ENCODE measurements around the gene NCAPD2. TPM values are rescaled to one million over a fixed set of nuclear protein-coding genes. Genes with fewer than 3 reads are reported as not detected.
"Not testable (repeated sequence)": the region's sequence is repeated elsewhere in the genome, so short reads cannot be mapped to it uniquely, and the experiment has no call there.

NCAPD2 gene
- total and polyA plus RNA-seq, 7 donors, result 9.0 to 89.5 (median 13.3) TPM

DNA sequence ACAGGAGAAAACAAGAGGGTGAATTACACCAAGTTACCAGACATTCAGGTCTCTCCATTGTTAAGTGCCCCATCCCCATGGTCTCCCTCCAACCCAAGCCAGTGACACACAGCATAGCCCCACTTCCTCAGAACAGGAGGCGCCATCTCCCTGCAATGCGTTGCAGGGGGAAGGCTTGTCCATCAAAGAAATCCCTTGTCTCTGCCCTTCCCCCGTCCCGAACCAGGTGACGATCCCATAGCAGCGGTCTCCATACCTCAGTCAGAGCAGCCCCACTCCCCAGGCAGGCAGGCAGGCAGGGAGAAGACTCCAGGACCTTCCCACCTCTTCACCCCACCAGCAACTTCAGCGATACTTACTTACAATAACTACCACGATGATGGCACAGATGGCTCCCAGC lies 29.4 kb upstream of the NCAPD2 start:
- peak overlapping the region in 3 of 4 donors; percentile 25 to 49 (median 36) for H3K27ac ChIP-seq
- no peak overlapping the region for H3K4me3 ChIP-seq
- TF ChIP-seq EP300 (IDR thresholded peaks at IDR 0.05) (no peak), POLR2AphosphoS5 (IDR thresholded peaks at IDR 0.05) (no peak), POLR2A (IDR thresholded peaks at IDR 0.05) (no peak)
- TF ChIP-seq, protein P1, sequence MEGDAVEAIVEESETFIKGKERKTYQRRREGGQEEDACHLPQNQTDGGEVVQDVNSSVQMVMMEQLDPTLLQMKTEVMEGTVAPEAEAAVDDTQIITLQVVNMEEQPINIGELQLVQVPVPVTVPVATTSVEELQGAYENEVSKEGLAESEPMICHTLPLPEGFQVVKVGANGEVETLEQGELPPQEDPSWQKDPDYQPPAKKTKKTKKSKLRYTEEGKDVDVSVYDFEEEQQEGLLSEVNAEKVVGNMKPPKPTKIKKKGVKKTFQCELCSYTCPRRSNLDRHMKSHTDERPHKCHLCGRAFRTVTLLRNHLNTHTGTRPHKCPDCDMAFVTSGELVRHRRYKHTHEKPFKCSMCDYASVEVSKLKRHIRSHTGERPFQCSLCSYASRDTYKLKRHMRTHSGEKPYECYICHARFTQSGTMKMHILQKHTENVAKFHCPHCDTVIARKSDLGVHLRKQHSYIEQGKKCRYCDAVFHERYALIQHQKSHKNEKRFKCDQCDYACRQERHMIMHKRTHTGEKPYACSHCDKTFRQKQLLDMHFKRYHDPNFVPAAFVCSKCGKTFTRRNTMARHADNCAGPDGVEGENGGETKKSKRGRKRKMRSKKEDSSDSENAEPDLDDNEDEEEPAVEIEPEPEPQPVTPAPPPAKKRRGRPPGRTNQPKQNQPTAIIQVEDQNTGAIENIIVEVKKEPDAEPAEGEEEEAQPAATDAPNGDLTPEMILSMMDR (IDR thresholded peaks at IDR 0.05), result no peak
- no peaks in the 10 kb centered on the region for H3K9me3 ChIP-seq
- H3K4me1 ChIP-seq, result peaks cover 0 to 35% (median 25%) of the 10 kb centered on the region in 4 donors
- peaks cover 34 to 68% (median 43%) of the 10 kb centered on the region in 4 donors for H3K36me3 ChIP-seq
- DNase-seq, result no peak
- H3K27me3 ChIP-seq, result no peaks in the 10 kb centered on the region
- WGBS, 2 donors, result 89 to 91% methylated on average over 8 of the region's 8 CpGs
- intact Hi-C loops (cut with DNase I), result no loop called here

DNA sequence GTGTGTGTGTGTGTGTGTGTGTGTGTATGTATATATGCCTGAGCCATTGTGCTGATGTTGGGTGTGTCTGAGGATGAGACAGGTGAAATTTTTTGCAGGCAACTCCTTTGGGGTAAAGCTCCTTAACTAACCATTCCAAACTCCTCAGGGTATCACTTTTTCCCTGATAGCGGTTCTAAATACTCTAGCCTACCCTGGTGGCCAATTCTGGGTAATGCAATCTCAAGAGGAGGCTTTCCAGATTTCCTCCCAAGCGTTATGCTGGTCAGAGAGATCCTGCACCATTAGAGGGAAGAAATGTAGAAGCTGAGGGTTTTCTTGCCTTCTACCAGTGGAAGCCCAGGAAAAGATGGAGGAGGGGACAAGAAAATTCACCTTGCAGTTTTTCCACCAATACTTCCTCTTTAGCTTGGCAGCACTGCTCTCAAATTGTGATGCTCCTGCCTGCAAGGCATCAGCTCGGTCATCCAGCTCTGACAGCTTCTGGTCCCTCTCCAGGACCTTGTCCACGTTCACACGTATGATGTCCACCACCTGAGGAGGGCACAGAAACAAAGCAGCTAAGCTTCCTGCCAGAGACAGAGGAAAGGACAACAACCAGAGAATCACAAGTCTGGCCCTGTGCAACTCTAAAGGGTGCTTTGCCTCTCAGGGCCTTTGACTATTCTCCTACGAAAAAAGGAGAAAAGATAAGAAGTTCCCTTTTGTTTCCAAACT lies 28.3 kb upstream of the NCAPD2 start:
- 41 to 52% methylated on average over 6 of the region's 6 CpGs for WGBS, 2 donors
- no peak for DNase-seq
- H3K36me3 ChIP-seq, result peaks cover 25 to 58% (median 39%) of the 10 kb centered on the region in 4 donors

DNA sequence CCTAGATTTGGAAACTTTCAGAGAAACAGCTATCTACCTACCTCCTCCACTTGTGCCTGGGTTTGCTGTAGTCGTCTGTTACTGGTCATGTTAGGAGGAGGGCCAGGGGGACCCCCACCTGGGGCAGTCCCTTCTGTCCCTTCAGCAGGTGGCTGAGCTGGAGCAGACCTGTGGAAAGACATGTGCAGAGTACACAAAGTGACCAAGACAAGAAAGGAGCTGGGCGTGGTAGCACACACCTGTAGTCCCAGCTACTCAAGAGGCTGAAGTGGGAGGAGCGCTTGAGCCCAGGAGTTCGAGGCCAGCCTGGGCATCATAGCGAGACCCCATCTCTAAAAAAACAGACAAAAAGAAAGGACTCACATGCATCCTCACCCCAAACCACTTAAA lies 27.7 kb upstream of the NCAPD2 start:
- Histone ChIP-seq H3K36me3 (peaks cover 23 to 53% (median 37%) of the 10 kb centered on the region in 4 donors), H3K27ac (peak overlapping the region in 1 of 4 donors; percentile 27), H3K4me3 (no peak overlapping the region), H3K9me3 (no peaks in the 10 kb centered on the region), H3K4me1 (peaks cover 0 to 40% (median 30%) of the 10 kb centered on the region in 4 donors), H3K27me3 (no peaks in the 10 kb centered on the region)
- TF ChIP-seq POLR2A (IDR thresholded peaks at IDR 0.05), result no peak
- intact Hi-C loops (cut with DNase I), result no loop called here
- no peak for DNase-seq
- WGBS, 2 donors, result 78 to 88% methylated on average over 5 of the region's 5 CpGs

More for the DNA sequence above, 28.3 kb upstream of the NCAPD2 start:
- H3K9me3 ChIP-seq, result no peaks in the 10 kb centered on the region
- H3K27ac ChIP-seq, result peak overlapping the region in 2 of 4 donors; percentile 27 to 49
- H3K4me3 ChIP-seq, result no peak overlapping the region
- intact Hi-C loops (cut with DNase I), result loop anchor here (1.0 kb wide), 1 partner anchor 42 kb away; no protein-coding TSS in a partner anchor
- peaks cover 0 to 40% (median 29%) of the 10 kb centered on the region in 4 donors for H3K4me1 ChIP-seq
- TF ChIP-seq, protein P1 (IDR thresholded peaks at IDR 0.05), result peak; percentile 77 to 96 (median 89)
- TF ChIP-seq POLR2A (IDR thresholded peaks at IDR 0.05), result no peak
- TF ChIP-seq POLR2AphosphoS5 (IDR thresholded peaks at IDR 0.05), result peak in 2 of 4 donors; percentile 24 to 38
- TF ChIP-seq EP300 (IDR thresholded peaks at IDR 0.05), result no peak
- no peaks in the 10 kb centered on the region for H3K27me3 ChIP-seq

DNA sequence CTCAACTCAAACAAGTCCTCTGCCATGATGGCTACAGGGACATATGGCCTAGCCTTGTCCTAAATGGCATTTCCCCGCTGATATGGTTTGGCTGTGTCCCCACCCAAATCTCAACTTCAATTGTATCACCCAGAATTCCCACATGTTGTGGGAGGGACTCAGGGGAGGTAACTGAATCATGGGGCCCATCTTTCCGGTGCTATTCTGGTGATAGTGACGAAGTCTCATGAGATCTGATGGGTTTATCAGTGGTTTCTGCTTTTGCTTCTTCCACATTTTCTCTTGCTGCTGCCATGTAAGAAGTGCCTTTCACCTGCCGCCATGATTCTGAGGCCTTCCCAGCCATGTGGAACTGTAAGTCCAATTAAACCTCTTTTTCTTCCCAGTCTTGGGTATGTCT lies 27.2 kb upstream of the NCAPD2 start:
- intact Hi-C loops (cut with DNase I); H3K4me3 ChIP-seq; H3K27me3 ChIP-seq; H3K9me3 ChIP-seq; DNase-seq: not testable (repeated sequence)
- Histone ChIP-seq H3K36me3 (peaks cover 19 to 47% (median 31%) of the 10 kb centered on the region in 4 donors), H3K4me1 (peaks cover 0 to 39% (median 33%) of the 10 kb centered on the region in 4 donors), H3K27ac (peak overlapping the region in 1 of 4 donors; percentile 27)
- WGBS, 2 donors, result 75 to 96% methylated on average over 4 of the region's 4 CpGs

DNA sequence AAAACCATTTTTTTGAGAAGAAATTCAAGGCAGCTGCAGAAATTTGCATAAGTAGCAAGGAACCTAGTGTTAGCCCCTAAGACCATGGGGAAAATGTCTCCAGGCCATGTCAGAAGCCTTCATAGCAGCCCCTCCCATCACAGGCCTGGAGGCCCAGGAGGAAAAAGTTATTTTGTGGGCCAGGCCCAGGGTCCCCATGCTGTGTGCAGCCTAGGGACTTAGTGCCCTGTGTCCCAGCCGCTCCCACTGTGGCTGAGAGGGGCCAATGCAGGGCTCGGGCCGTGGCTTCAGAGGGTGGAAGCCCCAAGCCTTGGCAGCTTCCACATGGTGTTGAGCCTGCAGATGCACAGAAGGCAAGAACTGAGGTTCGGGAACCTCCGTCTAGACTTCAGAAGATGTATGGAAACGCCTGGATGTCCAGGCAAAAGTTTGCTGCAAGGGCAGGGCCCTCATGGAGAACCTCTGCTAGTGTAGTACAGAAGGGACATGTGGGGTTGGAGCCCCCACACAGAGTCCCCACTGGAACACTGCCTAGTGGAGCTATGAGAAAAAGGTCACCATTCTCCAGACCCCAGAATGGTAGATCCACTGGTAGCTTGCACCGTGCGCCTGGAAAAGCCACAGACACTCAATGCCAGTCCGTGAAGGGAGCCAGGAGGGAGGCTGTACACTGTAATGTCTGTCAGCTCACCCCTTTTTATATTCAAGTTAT lies 26.2 kb upstream of the NCAPD2 start:
- WGBS, 2 donors, result 86 to 93% methylated on average over 9 of the region's 9 CpGs
- H3K27me3 ChIP-seq; H3K9me3 ChIP-seq; DNase-seq; H3K4me3 ChIP-seq; intact Hi-C loops (cut with DNase I): not testable (repeated sequence)
- peak overlapping the region in 1 of 4 donors; percentile 90 for H3K27ac ChIP-seq
- H3K36me3 ChIP-seq, result peaks cover 19 to 37% (median 22%) of the 10 kb centered on the region in 4 donors
- peaks cover 0 to 39% (median 33%) of the 10 kb centered on the region in 4 donors for H3K4me1 ChIP-seq

DNA sequence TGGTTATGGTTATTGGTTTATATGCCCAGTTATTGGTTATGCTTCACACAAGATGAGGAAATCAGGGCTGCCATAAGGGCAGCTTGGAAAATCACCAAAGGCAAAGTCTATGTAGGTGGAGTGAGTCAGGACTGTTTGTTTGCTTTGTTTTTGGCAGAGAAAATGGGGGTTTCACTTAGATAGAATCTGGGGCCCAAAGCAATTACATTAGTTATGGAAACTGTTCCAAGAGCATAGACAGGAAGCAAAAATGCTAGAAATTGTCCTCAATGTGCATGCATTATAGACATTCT lies 25.7 kb upstream of the NCAPD2 start:
- Histone ChIP-seq H3K27ac (peak overlapping the region in 2 of 4 donors; percentile 90), H3K4me1 (peaks cover 0 to 39% (median 33%) of the 10 kb centered on the region in 4 donors), H3K4me3 (no peak overlapping the region), H3K27me3 (no peaks in the 10 kb centered on the region), H3K9me3 (no peaks in the 10 kb centered on the region), H3K36me3 (peaks cover 16 to 32% (median 18%) of the 10 kb centered on the region in 4 donors)
- TF ChIP-seq POLR2A (IDR thresholded peaks at IDR 0.05) (no peak), POLR2AphosphoS5 (IDR thresholded peaks at IDR 0.05) (no peak), EP300 (IDR thresholded peaks at IDR 0.05) (no peak)
- TF ChIP-seq, protein P1 (IDR thresholded peaks at IDR 0.05), result no peak
- DNase-seq, result no peak
- intact Hi-C loops (cut with DNase I), result no loop called here
